K562 (cell line): ENCODE data around the gene ULK1. TPM values are rescaled to one million over a fixed set of nuclear protein-coding genes. Genes with fewer than 3 reads are reported as not detected.

Source experiments
- ATAC-seq: fragments of 200-7000 bp; cut with Tn5 transposase; 3 replicates; pipeline ENCODE4 v1.9.1; 2020; ENCODE audit warnings: moderate library complexity
- BruUV-seq: library from RNA; stranded (reverse); fragments of 400-500 nt; replicated peaks from 2 replicates; lab custom pipeline; 2021; lab: Mats Ljungman, UMichigan
- CTCF ChIA-PET: fragments of 300-600 bp; formaldehyde crosslinking; extraction: SDS; loops from one replicate; lab custom pipeline; 2021; ENCODE audit warnings: low intra/inter-chr PET ratio; lab: Yijun Ruan, JAX
- POLR2A ChIA-PET: fragments of 300-600, 350-650 bp; sonication (Branson Sonifier 250); formaldehyde crosslinking; extraction: SDS; loops from one replicate; lab custom pipeline; 2021; ENCODE audit warnings: antibody characterized with exemption, inconsistent platforms; lab: Yijun Ruan, JAX
- DNase-seq, 4 experiments: peaks; one replicate each; pipeline versions ENCODE4 v3.0.0 to v3.0.0-alpha.2; 2011 to 2018; ENCODE audit warnings: low spot score in 3 of 4, mixed read lengths in 3 of 4; ENCODE audit errors: extremely low read depth in 1 of 4
- FAIRE-seq: peaks from 2 replicates; lab custom pipeline; 2011; peaks lifted over from hg19 to GRCh38; lab: Jason Lieb, UNC
- H2AFZ ChIP-seq: 2 replicates; pipeline ENCODE4 v1.6.0; 2011; ENCODE audit warnings: low read depth, low read length, control low read depth, inconsistent platforms
- H3K27ac ChIP-seq: fragments of 200-600 bp; 3 replicates; pipeline ENCODE4 v1.8.0; 2011; ENCODE audit warnings: low read depth, mild to moderate bottlenecking, control low read depth, inconsistent platforms, low read length, moderate library complexity, mixed read lengths; ENCODE audit errors: extremely low read depth
- H3K27me3 ChIP-seq, 2 experiments: fragments of 300-600 bp in 1 of 2; 2 replicates in 1 of 2; 3 replicates in 1 of 2; pipeline versions ENCODE4 v1.6.0 to v1.8.0; 2011; ENCODE audit warnings: inconsistent platforms in 2 of 2, low read length in 2 of 2, mild to moderate bottlenecking in 1 of 2, mixed read lengths in 1 of 2, moderate library complexity in 1 of 2; ENCODE audit not compliant: control insufficient read depth in 2 of 2, insufficient read depth in 2 of 2
- H3K36me3 ChIP-seq: fragments of 300-600 bp; 3 replicates; pipeline ENCODE4 v1.8.0; 2011; ENCODE audit warnings: mild to moderate bottlenecking, low read length, inconsistent platforms; ENCODE audit not compliant: control insufficient read depth, insufficient read depth
- H3K4me1 ChIP-seq, 2 experiments: fragments of 200-600 bp in 1 of 2; replicated peaks in 1 of 2; 2 replicates in 1 of 2; 3 replicates in 1 of 2; pipeline versions ENCODE4 v1.5.1 to v1.8.0; 2011; ENCODE audit warnings: inconsistent platforms in 2 of 2, low read length in 2 of 2, mild to moderate bottlenecking in 1 of 2, mixed read lengths in 1 of 2, moderate library complexity in 1 of 2; ENCODE audit not compliant: control insufficient read depth in 2 of 2, insufficient read depth in 2 of 2
- H3K4me2 ChIP-seq: 2 replicates; pipeline ENCODE4 v1.6.1; 2011; ENCODE audit warnings: low read length, control low read depth, inconsistent platforms, mixed read lengths; ENCODE audit not compliant: insufficient read depth
- H3K4me3 ChIP-seq: fragments of 200-600 bp; sonication (generic), shearing (Covaris generic); 2 replicates; pipeline ENCODE4 v1.5.1; 2016; ENCODE audit warnings: control low read depth, inconsistent platforms
- H3K79me2 ChIP-seq: fragments of 200-600 bp; 3 replicates; pipeline ENCODE4 v1.8.0; 2011; ENCODE audit warnings: low read length, inconsistent platforms; ENCODE audit not compliant: control insufficient read depth, insufficient read depth
- H3K9ac ChIP-seq, 2 experiments: 2 replicates each; pipeline versions ENCODE4 v1.6.0 to v1.6.1; 2011; ENCODE audit warnings: low read depth in 2 of 2, low read length in 2 of 2, control low read depth in 1 of 2, inconsistent platforms in 1 of 2, mild to moderate bottlenecking in 1 of 2, mixed read lengths in 1 of 2; ENCODE audit not compliant: insufficient read depth in 1 of 2
- H3K9me1 ChIP-seq: one replicate; pipeline ENCODE4 v1.6.0; 2011; ENCODE audit warnings: inconsistent platforms, mild to moderate bottlenecking, low read length, moderate library complexity; ENCODE audit not compliant: control insufficient read depth, insufficient read depth
- H3K9me3 ChIP-seq: replicated peaks from 2 replicates; pipeline ENCODE4 v1.5.1; 2011; ENCODE audit warnings: low read depth, low read length, inconsistent platforms; ENCODE audit not compliant: control insufficient read depth, insufficient read depth
- H4K20me1 ChIP-seq: replicated peaks from 2 replicates; pipeline ENCODE4 v1.6.1; 2011; ENCODE audit warnings: low read length, inconsistent platforms, mixed read lengths; ENCODE audit not compliant: control insufficient read depth, insufficient read depth
- DEAF1 ChIP-seq: fragments of 450-650 bp; formaldehyde crosslinking; IDR thresholded peaks from 2 replicates; pipeline ENCODE4 v1.4.0; 2020; ENCODE audit warnings: mild to moderate bottlenecking, moderate library complexity
- RHOXF2B ChIP-seq: fragments of 250-450 bp; sonication (Bioruptor Pico); conservative IDR thresholded peaks from 2 replicates; pipeline ENCODE4 v1.5.1; 2021
- WGBS: fragments of 100-300 bp; shearing (Covaris generic); methylation state at CpG from one replicate; pipeline ENCODE4 v1.1.6; 2016; ENCODE audit warnings: low coverage, mixed read lengths; ENCODE audit not compliant: insufficient coverage; ENCODE audit errors: missing lambda C conversion rate; 5-methylcytosine and 5-hydroxymethylcytosine counted together
- in situ Hi-C: fragments of 300-500 bp; cut with MboI; formaldehyde crosslinking; loops from 4 replicates; pipeline ENCODE4 v1.15.0; 2018; ENCODE audit warnings: inconsistent platforms, mixed read lengths
- intact Hi-C: fragments of 100-400 bp; cut with micrococcal nuclease; formaldehyde crosslinking; loops from 2 replicates; pipeline ENCODE4 v1.14.2; 2022
- polyA plus RNA-seq, 8 experiments: library from polyadenylated mRNA; depleted of rRNA in 4 of 8; stranded (reverse) in 5 of 8; unstranded in 3 of 8; fragments of >200 nt; fragmentation: Nextera tagmentation in 2 of 8; fragmentation: Illumina TruSeq in 1 of 8; extraction: Ambion mirVana in 2 of 8; extraction: Trizol in 1 of 8; gene quantifications; 2 replicates each; pipeline versions ENCODE4 v1.2.1 to v1.2.3, GENCODE V29; 2011 to 2014; ENCODE audit warnings: inconsistent platforms in 1 of 8, missing spikeins in 1 of 8
- total RNA-seq, 7 experiments: library from RNA; depleted of rRNA in 6 of 7; stranded (reverse); fragments of >200 nt in 6 of 7; fragmentation: Illumina TruSeq in 2 of 7; extraction: Trizol in 2 of 7; gene quantifications; 2 replicates each; pipeline versions ENCODE4 v1.2.1 to v1.2.3, GENCODE V29; 2011 to 2021; ENCODE audit warnings: low replicate concordance in 1 of 7
- TF ChIP-seq, protein P1 (sequence below): sonication (generic); formaldehyde crosslinking; IDR thresholded peaks from 2 replicates; pipeline ENCODE4 v1.8.1; 2023; ENCODE audit warnings: mild to moderate bottlenecking, missing genetic modification reagents

The ULK1 gene
- total and polyA plus RNA-seq, 9 of the 15 experiments (the other 6 are each of a cell fraction or from before 2014, with no cell fraction given): 0.15 to 29.4 (median 2.5) TPM

DNA sequence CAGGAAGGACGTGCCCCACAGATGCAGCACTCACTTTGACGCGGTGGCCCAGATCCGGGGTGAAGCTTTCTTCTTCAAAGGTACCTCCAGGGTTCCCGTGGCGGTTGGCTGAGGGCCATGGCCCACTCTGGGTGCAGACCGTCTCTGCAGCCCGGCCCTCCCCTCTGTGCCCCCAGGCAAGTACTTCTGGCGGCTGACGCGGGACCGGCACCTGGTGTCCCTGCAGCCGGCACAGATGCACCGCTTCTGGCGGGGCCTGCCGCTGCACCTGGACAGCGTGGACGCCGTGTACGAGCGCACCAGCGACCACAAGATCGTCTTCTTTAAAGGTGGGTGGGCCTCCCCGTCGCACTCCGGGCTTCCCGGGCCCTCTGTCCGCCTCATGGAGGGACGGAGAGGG lies 49.3 kb upstream of the ULK1 start:
- Histone ChIP-seq H3K4me2 (no peak overlapping the region), H3K4me3 (no peak overlapping the region), H4K20me1 (no peaks in the 10 kb centered on the region), H3K9me1 (no peaks in the 10 kb centered on the region), H3K9ac (no peak overlapping the region), H3K27ac (no peak overlapping the region), H2AFZ (no peak overlapping the region), H3K36me3 (no peaks in the 10 kb centered on the region), H3K79me2 (no peaks in the 10 kb centered on the region), H3K4me1 (peaks cover 0 to 40% of the 10 kb centered on the region in 2 experiments; a peak in 2 of 5 replicates), H3K9me3 (no peaks in the 10 kb centered on the region), H3K27me3 (no peaks in the 10 kb centered on the region)
- ATAC-seq: no peak
- WGBS: 83% methylated on average over 27 of the region's 29 CpGs
- ChIA-PET CTCF (no interaction called here), POLR2A (interaction anchor here (0.5 kb wide), 1 partner anchor 226 kb away, joined by 4 read pairs; no protein-coding TSS in a partner anchor)
- intact Hi-C loops (no loop called here), in situ Hi-C loops (no loop called here)
- TF ChIP-seq RHOXF2B (CRISPR knock-in tag): no peak
- TF ChIP-seq, protein P1, sequence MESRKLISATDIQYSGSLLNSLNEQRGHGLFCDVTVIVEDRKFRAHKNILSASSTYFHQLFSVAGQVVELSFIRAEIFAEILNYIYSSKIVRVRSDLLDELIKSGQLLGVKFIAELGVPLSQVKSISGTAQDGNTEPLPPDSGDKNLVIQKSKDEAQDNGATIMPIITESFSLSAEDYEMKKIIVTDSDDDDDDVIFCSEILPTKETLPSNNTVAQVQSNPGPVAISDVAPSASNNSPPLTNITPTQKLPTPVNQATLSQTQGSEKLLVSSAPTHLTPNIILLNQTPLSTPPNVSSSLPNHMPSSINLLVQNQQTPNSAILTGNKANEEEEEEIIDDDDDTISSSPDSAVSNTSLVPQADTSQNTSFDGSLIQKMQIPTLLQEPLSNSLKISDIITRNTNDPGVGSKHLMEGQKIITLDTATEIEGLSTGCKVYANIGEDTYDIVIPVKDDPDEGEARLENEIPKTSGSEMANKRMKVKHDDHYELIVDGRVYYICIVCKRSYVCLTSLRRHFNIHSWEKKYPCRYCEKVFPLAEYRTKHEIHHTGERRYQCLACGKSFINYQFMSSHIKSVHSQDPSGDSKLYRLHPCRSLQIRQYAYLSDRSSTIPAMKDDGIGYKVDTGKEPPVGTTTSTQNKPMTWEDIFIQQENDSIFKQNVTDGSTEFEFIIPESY: peak; percentile 22; the same call in 1 of the 2 replicates
- no peak for TF ChIP-seq DEAF1 (CRISPR knock-in tag)
- no peak for DNase-seq
- no TSS peak for BruUV-seq
- no peak for FAIRE-seq
